Activated CD4-positive, alpha-beta T cell treated with anti-CD3 and anti-CD28 coated beads, Interleukin-2, Interleukin-6, amounts not matched to agents 100 ng/mL and 50 ng/mL, durations not matched to agents 16 hours and 8 hours (primary cell): ENCODE data around the gene ZNF880.
"Not testable (repeated sequence)": the region's sequence is repeated elsewhere in the genome, so short reads cannot be mapped to it uniquely, and the experiment has no call there.

Experiments used
- DNase-seq: peaks from one replicate; pipeline ENCODE4 v3.0.0-alpha.2; 2020

Gene ZNF880

DNA sequence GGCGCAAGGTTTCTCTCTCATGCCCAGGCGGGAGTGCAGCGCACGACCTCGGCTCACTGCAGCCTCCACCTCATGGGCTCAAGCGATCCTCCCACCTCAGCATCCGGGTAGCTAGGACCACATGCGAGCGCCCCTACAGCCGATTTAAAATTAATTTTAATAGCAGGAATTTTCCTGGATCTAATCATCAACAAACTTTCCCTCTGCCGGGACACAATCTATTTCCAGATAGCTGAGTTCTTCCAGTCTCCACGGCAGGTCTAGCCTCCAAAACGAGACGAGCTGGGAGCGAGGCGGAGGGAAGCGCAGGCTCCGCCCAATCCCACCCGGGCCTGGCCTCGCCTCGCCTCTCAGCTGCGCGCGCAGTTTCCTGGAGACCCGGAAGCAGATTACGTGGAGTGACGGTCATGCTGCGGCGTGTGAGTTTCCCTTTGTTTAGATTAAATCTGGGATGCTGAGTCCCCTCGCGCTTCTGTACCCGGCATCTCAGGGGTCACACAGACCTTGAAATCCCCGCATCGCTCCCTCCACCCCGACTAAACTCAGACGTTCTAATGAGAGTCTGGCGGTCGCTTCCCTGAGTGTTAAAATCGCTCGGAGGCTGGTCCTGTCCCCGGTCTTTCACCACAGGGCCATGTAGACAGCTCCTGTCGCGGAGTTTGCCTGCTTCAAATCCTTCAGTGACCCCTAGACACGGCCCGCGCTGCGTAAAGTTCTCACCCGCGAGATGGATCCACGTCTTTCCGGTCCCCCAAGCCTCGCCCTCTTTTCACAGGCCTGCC is at the start of gene ZNF880:
ZNF880 (plus strand) TSS at position 365 of the 782 bp plus-strand sequence; CDS start at position 408, 43 bp downstream.
- DNase-seq = peak; percentile 86

DNA sequence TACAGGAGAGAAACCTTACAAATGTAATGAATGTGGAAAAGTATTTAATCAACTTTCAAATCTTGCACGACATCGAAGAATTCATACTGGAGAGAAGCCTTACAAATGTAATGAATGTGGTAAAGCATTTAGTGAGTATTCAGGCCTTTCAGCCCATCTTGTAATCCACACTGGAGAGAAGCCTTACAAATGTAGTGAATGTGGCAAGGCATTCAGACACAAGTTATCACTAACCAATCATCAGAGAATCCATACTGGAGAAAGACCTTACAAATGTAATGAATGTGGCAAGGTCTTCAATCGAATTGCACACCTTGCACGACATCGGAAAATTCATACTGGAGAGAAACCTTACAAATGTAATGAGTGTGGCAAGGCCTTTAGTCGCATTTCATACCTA is 47.3 kb upstream of the ZNF880 start:
- no peak for DNase-seq

DNA sequence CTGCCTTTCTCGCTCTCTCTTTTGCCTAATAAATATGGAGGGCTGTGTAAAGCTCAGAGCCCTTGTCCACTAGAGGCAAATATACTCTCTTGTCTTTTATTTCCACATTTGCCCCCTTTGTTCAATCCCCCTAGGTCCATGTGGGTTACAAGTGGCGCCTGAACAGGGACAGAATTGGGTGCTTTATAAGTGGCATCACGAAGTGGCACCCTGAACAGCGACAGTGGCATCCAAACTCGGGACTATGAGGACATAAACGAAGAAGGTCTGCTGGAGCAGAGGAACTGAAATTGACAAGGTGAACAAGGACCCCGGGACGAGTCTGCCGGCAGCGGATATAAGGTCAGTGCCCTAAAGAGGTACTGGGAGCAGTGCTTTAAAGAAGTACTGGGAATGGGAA is 38.0 kb upstream of the ZNF880 start:
- no peak for DNase-seq

DNA sequence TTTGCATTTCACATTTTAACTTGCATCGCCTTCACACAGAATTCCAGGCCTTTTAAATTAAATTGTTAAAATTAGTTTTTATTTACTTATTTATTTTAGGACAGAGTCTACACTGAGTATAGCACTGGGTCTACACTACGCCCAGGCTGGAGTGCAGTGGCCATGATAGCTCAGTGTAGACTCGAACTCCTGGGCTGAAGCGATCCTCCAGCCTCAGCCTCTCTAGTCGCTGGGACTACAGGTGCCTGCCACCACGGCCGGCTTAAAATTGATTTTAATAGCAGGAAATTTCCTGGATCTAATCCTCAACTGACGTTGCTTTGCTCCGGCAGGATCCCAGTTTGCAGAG is 34.0 kb upstream of the ZNF880 start:
- no peak for DNase-seq

DNA sequence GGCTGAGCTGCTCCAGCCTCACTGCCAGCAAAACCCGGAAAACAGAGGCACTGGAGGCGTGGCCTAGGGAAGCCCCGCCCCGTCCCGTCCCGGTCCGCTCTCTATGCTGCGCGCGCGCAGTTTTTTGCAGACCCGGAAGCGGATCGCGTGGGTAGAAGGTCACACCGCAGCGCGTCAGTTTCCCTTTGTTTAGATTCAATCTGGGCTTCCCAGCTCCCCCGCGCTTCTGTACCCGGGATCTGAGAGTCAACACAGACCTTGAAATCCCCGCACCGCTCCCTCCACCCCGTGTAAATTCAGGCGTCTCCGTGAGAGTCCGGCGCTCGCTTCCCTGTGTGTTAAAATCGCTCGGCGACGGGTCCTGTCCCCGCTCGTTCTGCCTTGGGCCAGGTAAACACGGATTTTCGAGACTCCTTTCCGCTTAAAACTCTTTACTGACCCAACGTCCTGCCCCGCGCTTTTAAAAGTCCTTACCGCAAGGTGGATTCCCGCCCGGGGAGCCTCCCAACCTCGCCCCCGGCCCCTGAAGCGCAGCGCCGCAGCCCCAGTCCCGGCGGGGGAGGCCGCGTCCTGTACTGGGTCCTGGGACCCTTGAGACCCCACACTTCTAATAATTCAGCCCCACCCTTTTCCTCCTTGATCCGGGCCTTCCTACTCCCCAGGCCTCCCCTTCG is 33.5 kb upstream of the ZNF880 start, which contains the start of gene ZNF610:
ZNF610 (plus strand) TSS at position 127 of the 674 bp plus-strand sequence. CDS start 12,930 bp downstream, outside the sequence.
- DNase-seq = peak; percentile 84

DNA sequence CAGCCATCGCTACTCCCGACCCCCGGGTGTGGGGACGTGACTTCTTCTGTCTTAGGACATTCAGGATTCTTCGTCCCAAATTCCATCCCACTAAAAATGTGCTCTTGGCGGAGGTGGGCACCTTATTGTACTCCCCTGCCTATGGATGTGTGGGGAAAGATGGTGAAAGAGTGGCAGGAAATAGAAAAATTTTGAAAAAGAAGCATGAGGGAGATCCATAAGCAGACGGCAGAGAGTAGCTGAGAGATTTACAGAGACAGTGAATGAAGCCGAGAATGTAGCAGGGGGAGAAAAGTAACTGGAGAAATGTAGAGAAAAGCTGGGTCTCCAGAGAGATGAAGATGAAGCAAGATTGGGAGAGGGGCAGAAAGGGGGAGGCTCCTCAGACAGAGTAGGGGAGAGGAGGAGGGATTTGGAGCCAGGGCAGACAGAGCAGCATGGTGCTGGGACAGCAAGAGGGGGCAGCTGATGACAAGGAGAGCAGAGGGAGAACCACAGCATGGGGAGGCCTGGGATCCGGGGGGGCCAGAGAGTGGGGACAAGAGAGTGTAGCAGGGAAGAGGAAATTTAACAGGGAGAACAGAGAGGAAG is 32.8 kb upstream of the ZNF880 start:
- DNase-seq = no peak

DNA sequence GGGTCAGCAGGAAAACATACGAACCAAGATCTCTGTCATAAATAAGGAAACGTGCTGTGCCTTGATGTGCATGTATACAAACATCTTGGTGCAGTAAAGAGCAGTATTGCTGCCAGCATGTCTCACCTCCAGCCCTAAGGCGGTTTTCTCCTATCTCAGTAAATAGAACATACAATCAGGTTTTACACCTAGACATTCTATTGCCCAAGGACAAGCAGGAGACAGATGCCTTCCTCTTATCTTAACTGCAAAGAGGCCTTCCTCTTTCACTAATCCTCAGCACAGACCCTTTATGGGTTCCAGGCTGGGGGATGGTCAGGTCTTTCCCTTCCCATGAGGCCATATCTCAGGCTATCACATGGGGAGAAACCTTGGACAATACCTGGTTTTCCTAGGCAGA is 30.7 kb upstream of the ZNF880 start:
- DNase-seq = not testable (repeated sequence)

DNA sequence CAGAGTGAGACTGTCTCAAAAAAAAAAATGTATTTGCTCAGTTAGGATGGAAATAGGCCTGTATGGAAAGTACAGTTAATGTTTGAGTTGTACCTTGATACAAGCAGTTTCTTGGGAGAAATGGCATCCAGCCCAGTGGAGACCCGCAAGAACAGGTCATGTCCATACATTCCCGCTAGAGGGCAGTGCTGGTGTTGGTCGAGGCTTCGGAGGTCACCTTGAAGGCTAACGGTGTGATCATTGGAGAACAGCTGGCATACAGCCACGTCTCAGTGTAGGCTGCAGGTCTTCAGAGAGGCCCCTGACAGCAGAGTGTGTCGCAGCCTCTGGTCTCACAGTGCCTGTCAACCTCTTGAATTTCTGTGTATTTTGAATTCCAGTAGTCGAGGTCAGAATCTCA is 26.2 kb upstream of the ZNF880 start:
- peak; percentile 43 for DNase-seq

DNA sequence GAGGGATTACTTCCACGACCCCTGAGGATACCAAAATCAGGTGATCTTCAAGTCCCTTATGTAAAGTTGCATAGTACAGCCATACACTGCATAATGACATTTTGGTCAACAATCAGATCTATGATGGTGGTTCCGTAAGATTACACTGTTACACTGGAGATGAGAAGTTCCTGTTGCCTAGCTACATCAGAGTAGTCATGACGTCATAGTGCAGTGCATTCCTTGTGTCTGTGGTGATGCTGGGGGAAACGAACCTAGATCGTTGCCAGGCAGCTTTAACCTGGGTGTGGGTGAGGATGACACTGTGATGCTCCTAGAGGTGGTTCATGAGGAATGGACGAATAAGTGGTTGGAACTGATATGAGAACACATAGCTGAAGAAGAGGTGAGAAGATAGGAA is 24.6 kb upstream of the ZNF880 start:
- DNase-seq = no peak

DNA sequence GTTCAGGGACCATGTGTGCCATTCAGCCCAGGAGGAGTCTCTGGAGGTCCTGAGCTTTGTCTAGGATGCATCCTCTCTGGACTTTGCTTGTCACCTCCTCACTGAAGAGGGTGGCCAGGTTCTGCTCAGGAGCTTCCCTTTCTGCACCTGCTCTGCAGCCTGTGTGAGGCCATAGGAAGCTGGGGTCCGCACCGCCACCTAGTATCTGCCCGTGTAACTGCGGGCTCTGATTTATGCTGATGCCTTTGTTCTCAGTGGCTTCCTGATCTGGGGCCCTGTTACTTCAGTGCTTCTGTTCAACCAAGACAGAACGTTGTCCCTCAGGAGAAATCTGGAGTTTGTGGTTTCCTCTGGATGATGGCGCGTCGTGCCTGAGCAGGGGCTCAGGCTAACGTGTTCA is 18.2 kb upstream of the ZNF880 start:
- no peak for DNase-seq

DNA sequence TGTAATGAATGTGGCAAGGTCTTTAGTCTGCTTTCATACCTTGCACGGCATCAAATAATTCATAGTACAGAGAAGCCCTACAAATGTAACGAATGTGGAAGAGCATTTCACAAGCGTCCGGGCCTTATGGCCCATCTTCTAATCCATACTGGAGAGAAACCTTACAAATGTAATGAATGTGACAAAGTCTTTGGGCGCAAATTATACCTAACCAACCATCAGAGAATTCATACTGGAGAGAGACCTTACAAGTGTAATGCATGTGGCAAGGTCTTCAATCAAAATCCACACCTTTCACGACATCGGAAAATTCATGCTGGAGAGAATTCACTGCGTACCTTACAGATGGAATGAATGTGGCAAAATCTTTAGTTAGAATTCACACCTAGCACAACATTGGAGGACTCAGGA is 3.3 kb upstream of the ZNF880 start:
- DNase-seq = no peak

DNA sequence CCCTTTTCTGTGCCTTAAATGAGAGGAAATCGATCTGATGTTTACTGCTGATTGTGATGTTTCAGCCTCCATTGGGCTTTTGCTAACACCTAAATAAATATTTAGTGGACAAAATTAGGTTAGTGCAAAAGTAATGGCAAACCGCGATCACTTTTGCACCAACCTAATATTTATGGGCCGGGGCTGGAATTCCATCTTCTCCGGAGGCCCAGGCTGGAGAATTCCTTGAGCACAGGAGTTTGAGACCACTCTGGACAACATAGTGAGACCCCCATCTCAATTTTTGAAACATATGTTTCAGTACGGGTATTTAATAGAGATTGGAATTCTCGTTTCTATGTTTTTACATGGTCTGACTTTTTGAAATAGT is 603 bp downstream of the ZNF880 start:
- no peak for DNase-seq

DNA sequence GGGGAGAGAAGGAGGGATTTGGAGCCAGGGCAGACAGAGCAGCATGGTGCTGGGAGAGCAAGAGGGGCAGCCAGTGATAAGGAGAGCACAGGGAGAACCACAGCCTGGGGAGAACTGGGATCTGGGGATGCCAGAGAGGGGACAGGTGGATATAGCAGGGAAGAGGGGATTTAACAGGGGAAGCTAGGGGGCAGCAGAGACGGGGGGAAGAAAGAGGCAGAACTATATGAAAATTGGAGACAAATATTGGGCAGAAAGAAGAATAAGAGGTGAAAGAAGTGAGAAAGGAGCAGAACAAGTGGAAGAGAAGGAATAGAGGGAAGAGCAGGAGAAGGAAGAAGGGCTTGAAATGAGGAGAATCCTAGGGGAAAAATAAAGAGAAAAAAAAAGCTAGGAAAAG is 21.4 kb downstream of the ZNF880 start:
- no peak for DNase-seq

DNA sequence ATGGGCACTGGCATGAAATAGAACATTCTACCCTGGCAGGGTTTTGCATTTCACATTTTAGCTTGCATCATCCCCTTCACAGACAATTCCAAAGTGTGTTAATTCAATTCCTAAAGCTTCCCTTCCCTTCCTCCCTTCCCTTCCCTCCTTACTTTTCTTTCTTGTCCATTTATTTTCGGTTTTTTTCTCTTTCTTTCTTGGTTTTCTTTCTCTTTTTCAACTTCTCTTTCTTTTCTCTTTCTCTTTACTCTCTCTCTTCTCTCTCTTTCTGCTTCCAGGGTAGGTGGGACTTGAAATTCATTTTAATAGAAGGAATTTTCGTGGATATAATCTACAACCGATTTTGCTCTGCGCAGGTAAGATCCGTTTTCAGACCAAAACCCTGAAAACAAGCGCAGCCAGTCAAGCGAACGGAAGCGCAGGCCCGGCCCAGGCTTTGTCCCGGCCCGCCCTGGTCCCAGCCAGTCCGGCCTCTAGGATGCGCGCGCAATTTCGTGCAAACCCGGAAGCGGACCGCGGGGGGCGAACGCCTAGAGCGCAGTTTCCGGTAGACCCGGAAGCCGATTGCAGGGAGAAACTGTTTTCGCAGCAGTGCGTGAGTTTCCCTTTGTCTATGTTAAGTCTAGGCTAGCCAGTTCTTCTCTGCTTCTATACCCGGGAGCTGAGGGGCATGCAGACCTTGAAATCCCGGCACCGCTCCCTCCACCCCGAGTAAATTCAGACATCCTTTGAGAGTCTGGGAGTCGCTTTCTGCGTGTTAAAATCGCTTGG is 27.8 kb downstream of the ZNF880 start, which contains the start of gene ZNF528:
ZNF528 (plus strand) TSS at position 540 of the 771 bp plus-strand sequence. CDS start 4,165 bp downstream, outside the sequence.
- DNase-seq = peak; percentile 89

DNA sequence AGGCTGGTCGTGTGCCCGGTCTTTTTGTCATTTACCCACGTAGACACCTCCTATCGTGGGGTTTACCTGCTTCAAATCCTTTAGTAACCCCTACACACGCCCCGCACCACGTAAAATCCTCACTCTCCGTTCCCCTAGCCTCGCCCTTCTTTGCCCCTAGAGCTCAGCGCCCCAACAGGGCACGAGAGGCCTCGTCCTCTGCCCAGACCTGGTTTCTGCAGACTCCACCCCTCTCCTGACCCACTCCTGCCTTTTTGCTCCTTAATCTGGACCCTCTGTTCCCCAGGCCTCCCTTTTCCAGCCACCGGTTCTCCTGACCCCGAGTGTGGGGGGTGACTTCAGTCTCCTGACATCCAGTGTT is 28.3 kb downstream of the ZNF880 start:
- no peak for DNase-seq

DNA sequence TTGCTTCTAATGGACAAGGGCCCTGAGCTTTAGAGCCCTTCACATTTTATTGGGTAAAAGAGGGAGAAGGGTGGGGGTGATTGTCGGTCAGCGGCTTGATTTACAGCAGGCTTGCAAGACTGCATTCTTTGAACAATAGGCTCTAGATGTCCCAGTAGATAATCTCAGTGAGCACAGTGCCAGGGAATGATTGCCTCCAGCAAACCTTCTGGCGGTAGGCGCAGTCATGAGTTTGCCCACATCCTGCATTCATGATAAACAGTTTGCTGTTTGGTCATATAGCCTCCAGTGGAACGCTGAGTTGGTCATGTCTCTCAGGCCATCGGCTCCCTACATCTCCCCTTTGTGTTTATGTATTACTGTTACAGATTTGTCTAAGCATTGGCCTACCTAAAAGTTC is 40.6 kb downstream of the ZNF880 start:
- no peak for DNase-seq

DNA sequence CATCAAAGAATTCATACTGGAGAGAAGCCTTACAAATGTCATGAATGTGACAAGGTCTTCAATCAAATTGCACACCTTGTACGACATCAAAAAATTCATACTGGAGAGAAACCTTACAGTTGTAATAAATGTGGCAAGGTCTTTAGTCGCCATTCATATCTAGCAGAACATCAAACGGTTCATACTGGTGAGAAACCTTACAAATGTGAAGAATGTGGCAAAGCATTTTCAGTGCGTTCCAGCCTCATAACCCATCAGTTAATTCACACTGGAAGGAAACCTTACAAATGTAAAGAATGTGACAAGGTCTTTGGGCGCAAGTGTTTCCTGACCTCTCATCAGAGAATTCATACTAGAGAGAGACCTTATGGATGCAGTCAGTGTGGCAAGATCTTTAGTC is 46.0 kb downstream of the ZNF880 start:
- DNase-seq = no peak

DNA sequence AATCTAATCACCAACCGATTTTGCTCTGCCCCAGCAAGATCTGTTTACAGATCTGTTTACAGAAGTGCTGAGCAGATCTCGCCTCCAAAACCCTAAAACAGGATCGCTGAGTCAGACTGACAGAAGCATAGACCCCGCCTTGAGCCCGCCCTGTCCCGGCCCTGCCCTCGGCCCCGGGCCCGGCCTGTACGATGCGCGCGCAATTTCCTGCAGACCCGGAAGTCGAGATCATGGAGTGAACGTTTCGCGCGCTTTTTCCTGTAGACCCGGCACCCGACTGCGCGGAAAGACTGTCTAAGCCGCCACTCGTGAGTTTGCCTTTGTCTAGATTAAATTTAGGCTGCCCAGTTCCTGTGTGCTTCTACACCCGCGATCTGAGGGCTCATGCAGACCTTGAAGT is 59.2 kb downstream of the ZNF880 start, which contains the start of gene ZNF534:
ZNF534 (plus strand) TSS at position 212 of the 400 bp plus-strand sequence. CDS start 2,327 bp downstream, outside the sequence.
- DNase-seq = no peak
